H9 (cell line): ENCODE results near the gene RAF1. TPM values are rescaled to one million over a fixed set of nuclear protein-coding genes. Genes with fewer than 3 reads are reported as not detected.

ENCODE experiments used
- DNase-seq: peaks from one replicate; pipeline ENCODE4 v3.0.0-alpha.2; 2017
- H2AFZ ChIP-seq: one replicate; pipeline ENCODE4 v1.6.1; 2013; ENCODE audit warnings: mild to moderate bottlenecking, low read length, control low read depth, moderate library complexity
- H2AK5ac ChIP-seq: 2 replicates; pipeline ENCODE4 v1.6.1; 2013; ENCODE audit warnings: low read length, control low read depth, mixed read lengths; ENCODE audit not compliant: insufficient read length
- H2BK120ac ChIP-seq: one replicate; pipeline ENCODE4 v1.6.1; 2013; ENCODE audit warnings: low read depth, mild to moderate bottlenecking, low read length, control low read depth, inconsistent platforms; ENCODE audit not compliant: poor library complexity, severe bottlenecking
- H2BK12ac ChIP-seq: 2 replicates; pipeline ENCODE4 v1.6.1; 2013; ENCODE audit warnings: low read length, control low read depth, mixed read lengths, low read depth; ENCODE audit not compliant: insufficient read length
- H2BK15ac ChIP-seq: 2 replicates; pipeline ENCODE4 v1.6.1; 2013; ENCODE audit warnings: low read depth, low read length, control low read depth
- H2BK20ac ChIP-seq: one replicate; pipeline ENCODE4 v1.6.1; 2013; ENCODE audit warnings: low read depth, mild to moderate bottlenecking, low read length, control low read depth, inconsistent platforms; ENCODE audit not compliant: poor library complexity, severe bottlenecking
- H2BK5ac ChIP-seq: 2 replicates; pipeline ENCODE4 v1.6.1; 2013; ENCODE audit warnings: low read length, control low read depth, mixed read lengths; ENCODE audit not compliant: insufficient read length
- H3K14ac ChIP-seq: 2 replicates; pipeline ENCODE4 v1.6.1; 2013; ENCODE audit warnings: low read length, control low read depth; ENCODE audit not compliant: insufficient read depth
- H3K18ac ChIP-seq: 2 replicates; pipeline ENCODE4 v1.6.1; 2013; ENCODE audit warnings: low read depth, mild to moderate bottlenecking, mixed read lengths, low read length, control low read depth; ENCODE audit not compliant: insufficient read length
- H3K23ac ChIP-seq: 2 replicates; pipeline ENCODE4 v1.6.1; 2013; ENCODE audit warnings: low read length, control low read depth, mixed read lengths, low read depth; ENCODE audit not compliant: insufficient read length
- H3K23me2 ChIP-seq: 2 replicates; pipeline ENCODE4 v1.6.1; 2013; ENCODE audit warnings: low read depth, mild to moderate bottlenecking, mixed read lengths, low read length, control low read depth; ENCODE audit not compliant: insufficient read length, poor library complexity, severe bottlenecking
- H3K27ac ChIP-seq: 2 replicates; pipeline ENCODE4 v1.5.1; 2013; ENCODE audit warnings: low read length, control low read depth, mixed read lengths, low read depth; ENCODE audit not compliant: insufficient read length
- H3K27me3 ChIP-seq: 2 replicates; pipeline ENCODE4 v1.6.1; 2013; ENCODE audit warnings: low read length, control low read depth, inconsistent platforms; ENCODE audit not compliant: insufficient read depth
- H3K4ac ChIP-seq: 2 replicates; pipeline ENCODE4 v1.6.1; 2013; ENCODE audit warnings: low read depth, mild to moderate bottlenecking, control low read depth, inconsistent platforms, low read length, moderate library complexity
- H3K4me1 ChIP-seq: 2 replicates; pipeline ENCODE4 v1.6.1; 2013; ENCODE audit warnings: low read length, control low read depth, inconsistent platforms; ENCODE audit not compliant: insufficient read depth
- H3K4me2 ChIP-seq: 2 replicates; pipeline ENCODE4 v1.6.1; 2013; ENCODE audit warnings: low read length, control low read depth, mixed read lengths; ENCODE audit not compliant: insufficient read length, insufficient read depth
- H3K56ac ChIP-seq: 2 replicates; pipeline ENCODE4 v1.6.1; 2013; ENCODE audit warnings: low read depth, mild to moderate bottlenecking, mixed read lengths, low read length, control low read depth; ENCODE audit not compliant: insufficient read length
- H3K79me1 ChIP-seq: 2 replicates; pipeline ENCODE4 v1.6.1; 2013; ENCODE audit warnings: low read depth, mild to moderate bottlenecking, moderate library complexity, low read length, control low read depth, inconsistent platforms; ENCODE audit not compliant: insufficient read depth, poor library complexity, severe bottlenecking
- H3K79me2 ChIP-seq: 2 replicates; pipeline ENCODE4 v1.6.1; 2013; ENCODE audit warnings: low read length, control low read depth, inconsistent platforms; ENCODE audit not compliant: insufficient read depth
- H3K9ac ChIP-seq: 2 replicates; pipeline ENCODE4 v1.6.1; 2013; ENCODE audit warnings: low read length, control low read depth, mixed read lengths; ENCODE audit not compliant: insufficient read length; ENCODE audit errors: extremely low read depth
- H3K9me3 ChIP-seq: one replicate; pipeline ENCODE4 v1.6.1; 2013; ENCODE audit warnings: low read depth, low read length, inconsistent platforms; ENCODE audit not compliant: control insufficient read depth
- H3T11ph ChIP-seq: one replicate; pipeline ENCODE4 v1.6.1; 2013; ENCODE audit warnings: mild to moderate bottlenecking, low read length, control low read depth, inconsistent platforms
- H4K20me1 ChIP-seq: one replicate; pipeline ENCODE4 v1.6.1; 2013; ENCODE audit not compliant: control insufficient read depth, insufficient read length, insufficient read depth
- H4K5ac ChIP-seq: 2 replicates; pipeline ENCODE4 v1.6.1; 2013; ENCODE audit warnings: low read depth, mild to moderate bottlenecking, mixed read lengths, low read length, control low read depth; ENCODE audit not compliant: insufficient read length
- H4K8ac ChIP-seq: replicated peaks from 2 replicates; pipeline ENCODE4 v1.6.1; 2013; ENCODE audit warnings: low read length, control low read depth, mixed read lengths, low read depth; ENCODE audit not compliant: insufficient read length
- H4K91ac ChIP-seq: 2 replicates; pipeline ENCODE4 v1.6.1; 2013; ENCODE audit warnings: low read depth, mild to moderate bottlenecking, moderate library complexity, mixed read lengths, low read length, control low read depth; ENCODE audit not compliant: insufficient read length
- H3K27ac Mint-ChIP-seq, 3 experiments: 2 replicates in 2 of 3; 3 replicates in 1 of 3; pipeline ENCODE4 v1.8.0; 2020 to 2021; ENCODE audit warnings: mixed read lengths in 3 of 3, mild to moderate bottlenecking in 1 of 3, moderate library complexity in 1 of 3
- H3K27me3 Mint-ChIP-seq: 2 replicates; pipeline ENCODE4 v1.8.0; 2021; ENCODE audit warnings: low read depth, mild to moderate bottlenecking, moderate library complexity, mixed read lengths
- H3K36me3 Mint-ChIP-seq, 3 experiments: 2 replicates in 2 of 3; 3 replicates in 1 of 3; pipeline ENCODE4 v1.8.0; 2020 to 2021; ENCODE audit warnings: low read depth in 3 of 3, mixed read lengths in 3 of 3; ENCODE audit not compliant: insufficient read depth in 1 of 3
- H3K4me1 Mint-ChIP-seq, 2 experiments: 2 replicates each; pipeline ENCODE4 v1.8.0; 2020; ENCODE audit warnings: mixed read lengths in 2 of 2
- H3K4me3 Mint-ChIP-seq, 2 experiments: 2 replicates in 1 of 2; 3 replicates in 1 of 2; pipeline ENCODE4 v1.8.0; 2020 to 2021; ENCODE audit warnings: mild to moderate bottlenecking in 2 of 2, mixed read lengths in 2 of 2, moderate library complexity in 1 of 2
- H3K9me3 Mint-ChIP-seq, 2 experiments: 2 replicates in 1 of 2; 3 replicates in 1 of 2; pipeline ENCODE4 v1.8.0; 2020; ENCODE audit warnings: mild to moderate bottlenecking in 2 of 2, mixed read lengths in 2 of 2, moderate library complexity in 1 of 2
- CTCF ChIP-seq: fragments of 200-600 bp; sonication (generic); conservative IDR thresholded peaks from 3 replicates; pipeline ENCODE4 v1.8.0; 2021; ENCODE audit warnings: antibody characterized with exemption, mild to moderate bottlenecking
- WGBS: extraction: QIAGEN DNeasy Blood & Tissue Kit; methylation state at CpG from one replicate; pipeline ENCODE4 v1.1.7; 2013; ENCODE audit warnings: missing lambda C conversion rate, low lambda C conversion rate, mixed read lengths; ENCODE audit not compliant: insufficient read length; ENCODE audit errors: extremely low coverage; 5-methylcytosine and 5-hydroxymethylcytosine counted together
- total RNA-seq: library from RNA; stranded (reverse); gene quantifications from 2 replicates; pipeline ENCODE4 v1.2.1, GENCODE V29; 2021

Gene RAF1
- total RNA-seq, 1 experiment from 2014 or later = 112 TPM

DNA sequence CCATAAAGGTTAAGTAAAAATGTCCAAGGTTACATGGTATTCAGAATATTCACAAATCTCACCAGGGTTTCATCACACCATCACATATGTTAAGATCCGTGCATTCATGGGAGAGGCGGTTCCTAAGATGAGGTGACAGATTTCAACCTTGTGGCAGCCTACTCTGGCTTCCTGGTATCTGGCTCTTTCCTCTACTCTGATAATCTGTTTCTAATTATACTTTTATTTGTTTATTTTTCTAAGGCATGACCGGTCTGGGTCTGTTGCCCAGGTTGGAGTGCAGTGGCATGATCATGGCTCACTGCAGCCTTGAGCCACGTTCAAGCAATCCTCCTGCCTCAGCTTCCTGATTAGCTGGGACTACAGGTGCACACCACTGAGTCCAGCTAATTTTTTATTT is 34.4 kb downstream of the RAF1 start:
- no peak overlapping the region for H3K27ac Mint-ChIP-seq
- DNase-seq = no peak

More for the DNA sequence above, 34.4 kb downstream of the RAF1 start:
- Histone ChIP-seq H2AFZ (no peak overlapping the region), H3K4me2 (no peak overlapping the region), H3K9me3 (no peaks in the 10 kb centered on the region), H3K27ac (no peak overlapping the region), H4K20me1 (peaks cover 3% of the 10 kb centered on the region), H3K18ac (no peak overlapping the region), H4K5ac (no peak overlapping the region), H3K79me1 (peaks cover 24% of the 10 kb centered on the region), H4K8ac (no peak overlapping the region), H2BK15ac (no peak overlapping the region), H2BK20ac (no peak overlapping the region), H3K23ac (no peak overlapping the region), H3K23me2 (no peaks in the 10 kb centered on the region), H4K91ac (no peak overlapping the region), H3K14ac (no peak overlapping the region), H2BK120ac (no peak overlapping the region), H3K4ac (no peak overlapping the region), H3T11ph (no peak overlapping the region), H2BK12ac (no peak overlapping the region), H3K56ac (no peak overlapping the region), H3K27me3 (no peaks in the 10 kb centered on the region), H3K4me1 (peaks cover 3% of the 10 kb centered on the region; the same call in 1 of the 2 replicates), H3K79me2 (peaks cover 44% of the 10 kb centered on the region), H2AK5ac (no peak overlapping the region), H2BK5ac (no peak overlapping the region), H3K9ac (no peak overlapping the region)
- H3K4me3 Mint-ChIP-seq = no peak overlapping the region
- WGBS = no CpG with 5 or more reads among the region's 4 CpGs
- H3K36me3 Mint-ChIP-seq = peaks cover 0 to 2% (median 0%) of the 10 kb centered on the region in 3 experiments; a peak in 2 of 7 replicates
- no peak for TF ChIP-seq CTCF
- H3K9me3 Mint-ChIP-seq = no peaks in the 10 kb centered on the region
- no peaks in the 10 kb centered on the region for H3K27me3 Mint-ChIP-seq
- peaks cover 18 to 20% of the 10 kb centered on the region in 2 experiments for H3K4me1 Mint-ChIP-seq
